K562 (cell line): ENCODE measurements around the gene CEP290. TPM values are rescaled to one million over a fixed set of nuclear protein-coding genes. Genes with fewer than 3 reads are reported as not detected.
"Not testable (repeated sequence)": the region's sequence is repeated elsewhere in the genome, so short reads cannot be mapped to it uniquely, and the experiment has no call there.

Source experiments
- ATAC-seq: fragments of 200-7000 bp; cut with Tn5 transposase; 3 replicates; pipeline ENCODE4 v1.9.1; 2020; ENCODE audit warnings: moderate library complexity
- BruUV-seq: library from RNA; stranded (reverse); fragments of 400-500 nt; replicated peaks from 2 replicates; lab custom pipeline; 2021; lab: Mats Ljungman, UMichigan
- CTCF ChIA-PET: fragments of 300-600 bp; formaldehyde crosslinking; extraction: SDS; loops from one replicate; lab custom pipeline; 2021; ENCODE audit warnings: low intra/inter-chr PET ratio; lab: Yijun Ruan, JAX
- POLR2A ChIA-PET: fragments of 300-600, 350-650 bp; sonication (Branson Sonifier 250); formaldehyde crosslinking; extraction: SDS; loops from one replicate; lab custom pipeline; 2021; ENCODE audit warnings: antibody characterized with exemption, inconsistent platforms; lab: Yijun Ruan, JAX
- DNase-seq, 4 experiments: peaks; one replicate each; pipeline versions ENCODE4 v3.0.0 to v3.0.0-alpha.2; 2011 to 2018; ENCODE audit warnings: low spot score in 3 of 4, mixed read lengths in 3 of 4; ENCODE audit errors: extremely low read depth in 1 of 4
- FAIRE-seq: peaks from 2 replicates; lab custom pipeline; 2011; peaks lifted over from hg19 to GRCh38; lab: Jason Lieb, UNC
- H2AFZ ChIP-seq: 2 replicates; pipeline ENCODE4 v1.6.0; 2011; ENCODE audit warnings: low read depth, low read length, control low read depth, inconsistent platforms
- H3K27ac ChIP-seq: fragments of 200-600 bp; 3 replicates; pipeline ENCODE4 v1.8.0; 2011; ENCODE audit warnings: low read depth, mild to moderate bottlenecking, control low read depth, inconsistent platforms, low read length, moderate library complexity, mixed read lengths; ENCODE audit errors: extremely low read depth
- H3K27me3 ChIP-seq, 2 experiments: fragments of 300-600 bp in 1 of 2; 2 replicates in 1 of 2; 3 replicates in 1 of 2; pipeline versions ENCODE4 v1.6.0 to v1.8.0; 2011; ENCODE audit warnings: inconsistent platforms in 2 of 2, low read length in 2 of 2, mild to moderate bottlenecking in 1 of 2, mixed read lengths in 1 of 2, moderate library complexity in 1 of 2; ENCODE audit not compliant: control insufficient read depth in 2 of 2, insufficient read depth in 2 of 2
- H3K36me3 ChIP-seq: fragments of 300-600 bp; 3 replicates; pipeline ENCODE4 v1.8.0; 2011; ENCODE audit warnings: mild to moderate bottlenecking, low read length, inconsistent platforms; ENCODE audit not compliant: control insufficient read depth, insufficient read depth
- H3K4me1 ChIP-seq, 2 experiments: fragments of 200-600 bp in 1 of 2; replicated peaks in 1 of 2; 2 replicates in 1 of 2; 3 replicates in 1 of 2; pipeline versions ENCODE4 v1.5.1 to v1.8.0; 2011; ENCODE audit warnings: inconsistent platforms in 2 of 2, low read length in 2 of 2, mild to moderate bottlenecking in 1 of 2, mixed read lengths in 1 of 2, moderate library complexity in 1 of 2; ENCODE audit not compliant: control insufficient read depth in 2 of 2, insufficient read depth in 2 of 2
- H3K4me2 ChIP-seq: 2 replicates; pipeline ENCODE4 v1.6.1; 2011; ENCODE audit warnings: low read length, control low read depth, inconsistent platforms, mixed read lengths; ENCODE audit not compliant: insufficient read depth
- H3K4me3 ChIP-seq: fragments of 200-600 bp; sonication (generic), shearing (Covaris generic); 2 replicates; pipeline ENCODE4 v1.5.1; 2016; ENCODE audit warnings: control low read depth, inconsistent platforms
- H3K79me2 ChIP-seq: fragments of 200-600 bp; 3 replicates; pipeline ENCODE4 v1.8.0; 2011; ENCODE audit warnings: low read length, inconsistent platforms; ENCODE audit not compliant: control insufficient read depth, insufficient read depth
- H3K9ac ChIP-seq, 2 experiments: 2 replicates each; pipeline versions ENCODE4 v1.6.0 to v1.6.1; 2011; ENCODE audit warnings: low read depth in 2 of 2, low read length in 2 of 2, control low read depth in 1 of 2, inconsistent platforms in 1 of 2, mild to moderate bottlenecking in 1 of 2, mixed read lengths in 1 of 2; ENCODE audit not compliant: insufficient read depth in 1 of 2
- H3K9me1 ChIP-seq: one replicate; pipeline ENCODE4 v1.6.0; 2011; ENCODE audit warnings: inconsistent platforms, mild to moderate bottlenecking, low read length, moderate library complexity; ENCODE audit not compliant: control insufficient read depth, insufficient read depth
- H3K9me3 ChIP-seq: replicated peaks from 2 replicates; pipeline ENCODE4 v1.5.1; 2011; ENCODE audit warnings: low read depth, low read length, inconsistent platforms; ENCODE audit not compliant: control insufficient read depth, insufficient read depth
- H4K20me1 ChIP-seq: replicated peaks from 2 replicates; pipeline ENCODE4 v1.6.1; 2011; ENCODE audit warnings: low read length, inconsistent platforms, mixed read lengths; ENCODE audit not compliant: control insufficient read depth, insufficient read depth
- BCOR ChIP-seq: fragments of 450-650 bp; IDR thresholded peaks from 2 replicates; pipeline ENCODE4 v1.6.1; 2016
- DPF2 ChIP-seq: fragments of 450-650 bp; IDR thresholded peaks from 2 replicates; pipeline ENCODE4 v1.6.1; 2016
- ELF2 ChIP-seq: fragments of 250-450 bp; sonication (Bioruptor Pico); IDR thresholded peaks from 2 replicates; pipeline ENCODE4 v1.5.0; 2021; ENCODE audit warnings: mild to moderate bottlenecking
- GABPA ChIP-seq: fragments of 200-800 bp; sonication (Bioruptor generic); conservative IDR thresholded peaks from 2 replicates; pipeline ENCODE4 v1.6.1; 2016; ENCODE audit warnings: low read depth, missing genetic modification characterization, missing compliant biosample characterization
- MECOM ChIP-seq: fragments of 250-450 bp; sonication (Bioruptor Pico); IDR thresholded peaks from 2 replicates; pipeline ENCODE4 v1.8.0; 2022; ENCODE audit warnings: inconsistent platforms
- MNT ChIP-seq, 2 experiments: fragments of 450-650 bp; conservative IDR thresholded peaks; 2 replicates each; pipeline ENCODE4 v1.6.1; 2017; ENCODE audit warnings: mild to moderate bottlenecking in 2 of 2, moderate library complexity in 2 of 2
- MXI1 ChIP-seq: IDR thresholded peaks from 2 replicates; pipeline ENCODE4 v1.6.1; 2011; ENCODE audit warnings: low read depth, mild to moderate bottlenecking, improper control_type of control experiment, low read length
- PHB ChIP-seq: fragments of 250-450 bp; sonication (Bioruptor Pico); IDR thresholded peaks from 2 replicates; pipeline ENCODE4 v1.5.0; 2021
- PPARD ChIP-seq: fragments of 250-450 bp; sonication (Bioruptor Pico); IDR thresholded peaks from 2 replicates; pipeline ENCODE4 v1.8.0; 2022; ENCODE audit warnings: inconsistent platforms, mild to moderate bottlenecking, moderate library complexity
- PTRF ChIP-seq: fragments of 450-650 bp; IDR thresholded peaks from 2 replicates; pipeline ENCODE4 v1.6.1; 2016; ENCODE audit warnings: mild to moderate bottlenecking, missing genetic modification characterization, missing compliant biosample characterization
- ZFPM2 ChIP-seq: fragments of 250-450 bp; sonication (Bioruptor Pico); IDR thresholded peaks from 2 replicates; pipeline ENCODE4 v1.5.1; 2022; ENCODE audit warnings: mild to moderate bottlenecking
- WGBS: fragments of 100-300 bp; shearing (Covaris generic); methylation state at CpG from one replicate; pipeline ENCODE4 v1.1.6; 2016; ENCODE audit warnings: low coverage, mixed read lengths; ENCODE audit not compliant: insufficient coverage; ENCODE audit errors: missing lambda C conversion rate; 5-methylcytosine and 5-hydroxymethylcytosine counted together
- in situ Hi-C: fragments of 300-500 bp; cut with MboI; formaldehyde crosslinking; loops from 4 replicates; pipeline ENCODE4 v1.15.0; 2018; ENCODE audit warnings: inconsistent platforms, mixed read lengths
- intact Hi-C: fragments of 100-400 bp; cut with micrococcal nuclease; formaldehyde crosslinking; loops from 2 replicates; pipeline ENCODE4 v1.14.2; 2022
- polyA plus RNA-seq, 8 experiments: library from polyadenylated mRNA; depleted of rRNA in 4 of 8; stranded (reverse) in 5 of 8; unstranded in 3 of 8; fragments of >200 nt; fragmentation: Nextera tagmentation in 2 of 8; fragmentation: Illumina TruSeq in 1 of 8; extraction: Ambion mirVana in 2 of 8; extraction: Trizol in 1 of 8; gene quantifications; 2 replicates each; pipeline versions ENCODE4 v1.2.1 to v1.2.3, GENCODE V29; 2011 to 2014; ENCODE audit warnings: inconsistent platforms in 1 of 8, missing spikeins in 1 of 8
- total RNA-seq, 7 experiments: library from RNA; depleted of rRNA in 6 of 7; stranded (reverse); fragments of >200 nt in 6 of 7; fragmentation: Illumina TruSeq in 2 of 7; extraction: Trizol in 2 of 7; gene quantifications; 2 replicates each; pipeline versions ENCODE4 v1.2.1 to v1.2.3, GENCODE V29; 2011 to 2021; ENCODE audit warnings: low replicate concordance in 1 of 7
- TF ChIP-seq, protein P1 (sequence below): fragments of 250-450 bp; sonication (Bioruptor Pico); IDR thresholded peaks from 2 replicates; pipeline ENCODE4 v1.6.1; 2021; ENCODE audit warnings: mild to moderate bottlenecking
- TF ChIP-seq, protein P2 (sequence below): sonication (generic); formaldehyde crosslinking; IDR thresholded peaks from 2 replicates; pipeline ENCODE4 v1.5.0; 2020; ENCODE audit warnings: missing genetic modification reagents

The CEP290 gene
- total and polyA plus RNA-seq, 9 of the 15 experiments (the other 6 are each of a cell fraction or from before 2014, with no cell fraction given): 7.2 to 19.4 (median 18.1) TPM

- TF ChIP-seq MNT (conservative IDR thresholded peaks at IDR 0.05) (peak; percentile 90 to 94), PTRF (tag) (no peak), PPARD (CRISPR knock-in tag) (no peak), DPF2 (0 out of 2 replicates have a peak, but pooled peaks have one; percentile 9), GABPA (tag) (peak; percentile 79), ZFPM2 (no peak), PHB (CRISPR knock-in tag) (no peak), BCOR (no peak), MECOM (CRISPR knock-in tag) (no peak), ELF2 (CRISPR knock-in tag) (no peak), MXI1 (peak; percentile 56; the same call in 1 of the 2 replicates)
- TF ChIP-seq, protein P1, sequence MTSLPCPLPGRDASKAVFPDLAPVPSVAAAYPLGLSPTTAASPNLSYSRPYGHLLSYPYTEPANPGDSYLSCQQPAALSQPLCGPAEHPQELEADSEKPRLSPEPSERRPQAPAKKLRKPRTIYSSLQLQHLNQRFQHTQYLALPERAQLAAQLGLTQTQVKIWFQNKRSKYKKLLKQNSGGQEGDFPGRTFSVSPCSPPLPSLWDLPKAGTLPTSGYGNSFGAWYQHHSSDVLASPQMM: no peak
- TF ChIP-seq, protein P2, sequence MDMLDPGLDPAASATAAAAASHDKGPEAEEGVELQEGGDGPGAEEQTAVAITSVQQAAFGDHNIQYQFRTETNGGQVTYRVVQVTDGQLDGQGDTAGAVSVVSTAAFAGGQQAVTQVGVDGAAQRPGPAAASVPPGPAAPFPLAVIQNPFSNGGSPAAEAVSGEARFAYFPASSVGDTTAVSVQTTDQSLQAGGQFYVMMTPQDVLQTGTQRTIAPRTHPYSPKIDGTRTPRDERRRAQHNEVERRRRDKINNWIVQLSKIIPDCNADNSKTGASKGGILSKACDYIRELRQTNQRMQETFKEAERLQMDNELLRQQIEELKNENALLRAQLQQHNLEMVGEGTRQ (CRISPR knock-in tag): 0 out of 2 replicates have a peak, but pooled peaks have one; percentile 7
Observed at GRCh38 chr12:88035271-88035906, 106.5 kb downstream of the CEP290 start (continued).

DNA sequence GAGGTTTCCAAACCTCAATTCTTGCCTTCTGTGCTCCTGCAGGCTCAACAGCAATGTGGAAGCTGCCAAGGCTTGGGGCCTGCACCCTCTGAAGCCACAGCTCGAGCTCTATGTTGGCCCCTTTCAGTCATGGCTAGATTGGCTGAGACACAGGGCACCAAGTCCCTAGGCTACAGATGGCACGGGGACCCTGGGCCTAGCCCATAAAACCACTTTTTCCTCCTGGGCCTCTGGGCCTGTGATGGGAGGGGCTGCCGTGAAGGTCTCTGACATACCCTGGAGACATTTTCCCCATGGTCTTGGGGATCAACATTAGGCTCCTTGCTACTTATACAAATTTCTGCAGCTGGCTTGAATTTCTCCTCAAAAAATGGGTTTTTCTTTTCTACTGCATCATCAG is 110.7 kb downstream of the CEP290 start:
- H3K9ac ChIP-seq, H3K36me3 ChIP-seq, H3K4me2 ChIP-seq, H3K79me2 ChIP-seq, H3K4me3 ChIP-seq, DNase-seq, H3K9me1 ChIP-seq, H3K27me3 ChIP-seq, FAIRE-seq, POLR2A ChIA-PET, ATAC-seq, BruUV-seq, intact Hi-C loops, H3K4me1 ChIP-seq, in situ Hi-C loops, H2AFZ ChIP-seq, H3K27ac ChIP-seq, H3K9me3 ChIP-seq, H4K20me1 ChIP-seq, CTCF ChIA-PET: not testable (repeated sequence)
- WGBS: 0% methylated on average over 3 of the region's 3 CpGs
